K562 (cell line): Measurements from ENCODE around the gene UBE2V1. TPM values are rescaled to one million over a fixed set of nuclear protein-coding genes. Genes with fewer than 3 reads are reported as not detected.

Experiments
- ZKSCAN1 ChIP-seq: fragments of 150-350 bp; IDR thresholded peaks from 2 replicates; pipeline ENCODE4 v1.6.1; 2016; ENCODE audit warnings: low read depth, low read length
- ZNF12 ChIP-seq: sonication (generic); formaldehyde crosslinking; IDR thresholded peaks from 2 replicates; pipeline ENCODE4 v1.4.0; 2020; ENCODE audit warnings: mild to moderate bottlenecking, missing genetic modification reagents
- polyA plus RNA-seq, 8 experiments: library from polyadenylated mRNA; depleted of rRNA in 4 of 8; stranded (reverse) in 5 of 8; unstranded in 3 of 8; fragments of >200 nt; fragmentation: Nextera tagmentation in 2 of 8; fragmentation: Illumina TruSeq in 1 of 8; extraction: Ambion mirVana in 2 of 8; extraction: Trizol in 1 of 8; gene quantifications; 2 replicates each; pipeline versions ENCODE4 v1.2.1 to v1.2.3, GENCODE V29; 2011 to 2014; ENCODE audit warnings: inconsistent platforms in 1 of 8, missing spikeins in 1 of 8
- total RNA-seq, 7 experiments: library from RNA; depleted of rRNA in 6 of 7; stranded (reverse); fragments of >200 nt in 6 of 7; fragmentation: Illumina TruSeq in 2 of 7; extraction: Trizol in 2 of 7; gene quantifications; 2 replicates each; pipeline versions ENCODE4 v1.2.1 to v1.2.3, GENCODE V29; 2011 to 2021; ENCODE audit warnings: low replicate concordance in 1 of 7
- TF ChIP-seq, protein P1 (sequence below), 2 experiments: fragments of 450-650 bp in 1 of 2; sonication (generic) in 1 of 2; formaldehyde crosslinking in 1 of 2; IDR thresholded peaks; 2 replicates each; pipeline versions ENCODE4 v1.7.1 to v1.9.0; 2016 to 2022; ENCODE audit warnings: inconsistent platforms in 1 of 2, mild to moderate bottlenecking in 1 of 2, missing genetic modification reagents in 1 of 2

UBE2V1 gene
- total and polyA plus RNA-seq, 9 of the 15 experiments (the other 6 are each of a cell fraction or from before 2014, with no cell fraction given) = 93.0 to 357 (median 119) TPM

GRCh38 chr20:50050214-50050613 lies 62.7 kb downstream of the UBE2V1 start (continued):
- TF ChIP-seq, protein P1, sequence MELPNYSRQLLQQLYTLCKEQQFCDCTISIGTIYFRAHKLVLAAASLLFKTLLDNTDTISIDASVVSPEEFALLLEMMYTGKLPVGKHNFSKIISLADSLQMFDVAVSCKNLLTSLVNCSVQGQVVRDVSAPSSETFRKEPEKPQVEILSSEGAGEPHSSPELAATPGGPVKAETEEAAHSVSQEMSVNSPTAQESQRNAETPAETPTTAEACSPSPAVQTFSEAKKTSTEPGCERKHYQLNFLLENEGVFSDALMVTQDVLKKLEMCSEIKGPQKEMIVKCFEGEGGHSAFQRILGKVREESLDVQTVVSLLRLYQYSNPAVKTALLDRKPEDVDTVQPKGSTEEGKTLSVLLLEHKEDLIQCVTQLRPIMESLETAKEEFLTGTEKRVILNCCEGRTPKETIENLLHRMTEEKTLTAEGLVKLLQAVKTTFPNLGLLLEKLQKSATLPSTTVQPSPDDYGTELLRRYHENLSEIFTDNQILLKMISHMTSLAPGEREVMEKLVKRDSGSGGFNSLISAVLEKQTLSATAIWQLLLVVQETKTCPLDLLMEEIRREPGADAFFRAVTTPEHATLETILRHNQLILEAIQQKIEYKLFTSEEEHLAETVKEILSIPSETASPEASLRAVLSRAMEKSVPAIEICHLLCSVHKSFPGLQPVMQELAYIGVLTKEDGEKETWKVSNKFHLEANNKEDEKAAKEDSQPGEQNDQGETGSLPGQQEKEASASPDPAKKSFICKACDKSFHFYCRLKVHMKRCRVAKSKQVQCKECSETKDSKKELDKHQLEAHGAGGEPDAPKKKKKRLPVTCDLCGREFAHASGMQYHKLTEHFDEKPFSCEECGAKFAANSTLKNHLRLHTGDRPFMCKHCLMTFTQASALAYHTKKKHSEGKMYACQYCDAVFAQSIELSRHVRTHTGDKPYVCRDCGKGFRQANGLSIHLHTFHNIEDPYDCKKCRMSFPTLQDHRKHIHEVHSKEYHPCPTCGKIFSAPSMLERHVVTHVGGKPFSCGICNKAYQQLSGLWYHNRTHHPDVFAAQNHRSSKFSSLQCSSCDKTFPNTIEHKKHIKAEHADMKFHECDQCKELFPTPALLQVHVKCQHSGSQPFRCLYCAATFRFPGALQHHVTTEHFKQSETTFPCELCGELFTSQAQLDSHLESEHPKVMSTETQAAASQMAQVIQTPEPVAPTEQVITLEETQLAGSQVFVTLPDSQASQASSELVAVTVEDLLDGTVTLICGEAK (IDR thresholded peaks at IDR 0.05) = no peak
- TF ChIP-seq, protein P1 (CRISPR knock-in tag; IDR thresholded peaks at IDR 0.05) = no peak
- TF ChIP-seq ZKSCAN1 = peak; percentile 87; the same call in 1 of the 2 replicates
- no peak for TF ChIP-seq ZNF12 (CRISPR knock-in tag)
